GM19238 (cell line): ENCODE measurements around the gene FKBP6.
"Not testable (repeated sequence)": the region's sequence is repeated elsewhere in the genome, so short reads cannot be mapped to it uniquely, and the experiment has no call there.

Source experiments
- DNase-seq: peaks from one replicate; pipeline ENCODE4 v3.0.0; 2011; ENCODE audit warnings: low spot score; ENCODE audit not compliant: insufficient read length

The FKBP6 gene

GRCh38 chr7:73356159-73356558, 28.2 kb downstream of the FKBP6 start:
- DNase-seq, result no peak

- DNase-seq, result no peak
Observed at GRCh38 chr7:73358590-73359275, 30.8 kb downstream of the FKBP6 start.

DNA sequence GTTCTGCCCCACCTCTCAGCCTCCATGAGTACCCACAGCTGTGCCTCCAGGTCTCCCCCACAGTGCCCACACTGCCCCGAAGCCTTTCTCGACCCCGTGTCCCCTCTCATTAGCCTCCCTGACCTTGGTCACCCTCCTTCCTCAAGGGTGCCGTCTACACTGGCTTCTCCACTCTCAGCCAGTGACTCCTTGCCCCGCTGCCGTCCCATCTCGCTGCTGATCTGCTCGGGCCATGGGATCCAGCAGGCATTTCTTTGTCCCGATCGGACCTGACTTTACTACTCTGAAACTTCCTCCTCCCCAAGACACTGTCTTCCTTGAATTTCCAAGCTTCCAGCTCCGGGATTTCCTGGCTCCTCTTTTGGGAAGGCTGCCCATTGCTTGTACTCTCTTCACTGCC, 31.3 kb downstream of the FKBP6 start:
- DNase-seq, result no peak

DNA sequence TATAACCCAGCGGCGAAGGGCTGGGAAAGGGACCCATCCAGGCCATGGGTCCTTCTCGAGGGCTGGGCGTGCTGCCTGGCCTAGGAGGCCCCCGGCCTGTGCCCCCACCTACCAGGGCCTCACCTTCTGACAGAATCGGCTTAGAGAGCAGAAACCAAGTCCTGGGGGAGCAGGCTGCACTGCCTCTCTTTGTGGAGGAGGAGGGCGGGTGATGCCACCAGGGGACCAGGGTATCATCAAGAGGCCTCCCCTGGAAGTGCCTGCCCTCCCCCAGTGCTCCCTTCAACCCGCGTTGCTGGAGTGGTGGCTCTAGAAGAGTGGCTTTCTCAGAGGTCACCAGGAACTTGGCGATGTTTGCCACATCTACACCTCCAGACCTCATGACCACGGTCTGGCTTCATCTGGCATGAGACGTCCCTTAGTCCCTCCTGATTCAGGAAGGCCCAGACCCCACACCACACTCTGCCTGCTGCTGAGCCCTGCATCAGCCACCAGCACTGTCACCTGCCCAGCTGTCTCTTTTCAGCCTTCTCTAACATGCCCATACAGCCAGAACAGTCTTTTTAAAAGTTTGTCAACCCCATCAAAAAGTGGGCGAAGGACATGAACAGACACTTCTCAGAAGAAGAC, 31.9 kb downstream of the FKBP6 start:
- no peak for DNase-seq

DNA sequence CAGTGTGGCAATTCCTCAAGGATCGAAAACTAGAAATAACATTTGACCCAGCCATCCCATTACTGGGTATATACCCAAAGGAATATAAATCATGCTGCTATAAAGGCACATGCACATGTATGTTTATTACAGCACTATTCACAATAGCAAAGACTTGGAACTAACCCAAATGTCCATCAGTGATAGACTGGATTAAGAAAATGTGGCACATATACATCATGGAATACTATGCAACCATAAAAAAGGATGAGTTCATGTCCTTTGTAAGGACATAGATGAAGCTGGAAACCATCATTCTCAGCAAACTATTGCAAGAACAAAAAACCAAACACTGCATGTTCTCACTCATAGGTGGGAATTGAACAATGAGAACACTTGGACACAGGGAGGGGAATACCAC, 32.6 kb downstream of the FKBP6 start:
- DNase-seq, result not testable (repeated sequence)

DNA sequence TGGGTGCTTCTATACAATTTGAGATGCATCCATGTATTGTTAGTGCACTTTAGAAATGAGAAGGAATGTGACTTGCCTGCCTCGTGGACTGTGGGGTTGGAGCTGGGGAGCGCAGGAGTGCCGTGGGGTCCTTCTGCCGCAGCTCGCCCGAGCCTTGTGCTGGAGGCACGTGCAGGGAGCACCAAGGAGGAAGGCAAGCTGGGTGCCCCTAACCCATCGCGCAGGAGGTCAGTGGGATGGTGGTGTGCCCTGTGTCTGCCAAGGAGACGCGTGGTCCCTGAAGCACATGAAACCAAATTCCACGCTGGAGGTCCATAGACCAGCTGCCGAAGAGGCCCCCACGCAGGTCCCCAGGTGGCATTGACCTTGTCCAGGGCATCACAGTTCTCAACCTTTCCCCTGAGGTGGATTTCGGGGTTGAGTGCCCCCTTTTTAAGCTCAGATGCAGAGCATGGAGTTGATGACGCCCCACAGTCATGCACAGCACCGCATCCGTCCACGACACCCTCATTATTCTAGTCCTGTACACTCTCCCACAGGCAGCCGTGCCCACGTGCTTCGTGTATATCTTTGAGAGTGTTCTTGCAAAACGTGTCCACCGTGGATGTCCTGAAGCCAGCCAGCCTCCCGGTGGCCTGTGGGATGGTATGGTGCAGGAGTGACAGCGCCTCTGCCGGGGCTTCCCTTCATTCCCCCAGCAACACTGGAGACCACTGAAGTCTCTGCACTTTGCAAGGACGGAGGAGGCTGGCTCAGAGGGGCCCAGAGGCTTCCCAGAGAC, 35.5 kb downstream of the FKBP6 start:
- no peak for DNase-seq

- no peak for DNase-seq
Observed at GRCh38 chr7:73364006-73364728, 36.2 kb downstream of the FKBP6 start.

DNA sequence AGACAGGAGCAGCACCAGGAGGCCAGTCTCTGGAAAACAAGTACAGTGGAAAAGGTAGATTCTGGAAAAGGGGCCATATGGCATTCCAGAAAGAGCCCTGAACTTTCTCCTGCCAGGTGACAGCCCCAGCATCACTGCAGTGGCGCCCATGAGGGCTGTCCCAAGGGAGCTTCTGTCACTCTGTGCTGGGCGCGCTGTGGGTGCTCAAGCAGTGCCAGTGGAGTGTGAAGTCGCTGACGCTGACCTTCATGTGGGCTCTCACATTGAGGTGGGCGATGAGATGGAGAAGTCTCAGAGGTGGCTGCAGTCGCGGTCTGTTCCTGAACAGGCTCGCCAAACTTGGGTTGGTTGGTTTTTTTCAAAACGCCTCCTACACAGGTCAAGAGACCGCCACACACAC, 38.2 kb downstream of the FKBP6 start:
- DNase-seq, result no peak

DNA sequence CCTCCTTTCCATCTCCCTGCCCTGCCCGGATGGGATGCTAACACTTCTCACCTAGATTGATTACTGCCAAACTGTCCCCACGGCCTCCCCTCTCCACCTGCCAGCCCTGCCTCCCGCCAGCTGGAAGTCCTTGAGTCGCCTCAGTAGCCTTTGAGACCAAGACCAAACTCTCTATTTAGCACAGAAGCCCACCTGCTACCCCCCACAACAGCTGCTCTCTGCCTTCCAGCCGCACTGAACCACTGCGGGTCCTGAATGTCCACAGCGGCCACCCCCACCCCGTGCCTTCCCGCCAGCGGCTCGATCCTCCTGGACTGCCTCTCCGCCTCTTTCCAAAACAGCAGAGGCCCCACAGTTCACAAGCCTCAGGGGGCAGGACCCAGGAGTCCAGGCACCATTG, 39.0 kb downstream of the FKBP6 start:
- DNase-seq, result no peak

DNA sequence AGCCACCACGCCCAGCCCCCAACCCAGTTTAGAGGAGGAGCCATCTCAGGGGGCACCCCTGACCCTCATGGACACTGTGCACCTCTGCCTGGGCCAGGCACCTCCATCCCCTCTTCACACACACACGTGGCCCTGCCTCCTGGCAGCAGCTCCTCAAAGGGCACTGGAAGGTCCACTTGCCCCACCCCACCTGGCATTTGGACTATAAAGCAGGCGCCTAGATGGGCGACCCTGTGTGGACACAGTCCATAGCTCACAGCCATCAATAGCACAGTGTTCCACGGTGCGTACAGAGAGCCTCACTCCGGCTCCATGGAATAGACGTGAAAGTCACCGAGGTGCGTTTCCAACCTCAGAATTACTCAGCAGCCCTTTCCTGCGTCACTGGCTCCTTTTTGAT, 41.0 kb downstream of the FKBP6 start:
- no peak for DNase-seq

DNA sequence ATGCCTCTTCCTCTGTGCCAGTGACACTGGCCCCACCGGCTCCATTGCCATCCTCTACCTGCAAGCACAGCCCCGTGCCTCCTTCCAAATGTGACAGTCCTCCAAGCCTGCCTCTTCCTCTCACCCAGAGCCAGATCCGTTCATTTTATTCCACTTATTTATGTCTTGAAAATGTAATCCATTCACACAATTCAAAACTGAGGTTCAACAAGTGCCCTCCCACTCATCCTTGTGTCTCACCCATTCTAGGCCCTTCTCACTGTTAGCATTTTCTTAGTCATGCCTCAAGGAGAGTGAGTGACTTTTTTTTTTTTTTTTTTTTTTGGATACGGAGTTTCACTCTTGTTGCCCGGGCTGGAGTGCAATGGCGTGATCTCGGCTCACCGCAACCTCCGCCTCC, 41.7 kb downstream of the FKBP6 start:
- no peak for DNase-seq

- no peak for DNase-seq
Observed at GRCh38 chr7:73373741-73374140, 45.8 kb downstream of the FKBP6 start.

- not testable (repeated sequence) for DNase-seq
Observed at GRCh38 chr7:73376262-73376661, 48.3 kb downstream of the FKBP6 start.

DNA sequence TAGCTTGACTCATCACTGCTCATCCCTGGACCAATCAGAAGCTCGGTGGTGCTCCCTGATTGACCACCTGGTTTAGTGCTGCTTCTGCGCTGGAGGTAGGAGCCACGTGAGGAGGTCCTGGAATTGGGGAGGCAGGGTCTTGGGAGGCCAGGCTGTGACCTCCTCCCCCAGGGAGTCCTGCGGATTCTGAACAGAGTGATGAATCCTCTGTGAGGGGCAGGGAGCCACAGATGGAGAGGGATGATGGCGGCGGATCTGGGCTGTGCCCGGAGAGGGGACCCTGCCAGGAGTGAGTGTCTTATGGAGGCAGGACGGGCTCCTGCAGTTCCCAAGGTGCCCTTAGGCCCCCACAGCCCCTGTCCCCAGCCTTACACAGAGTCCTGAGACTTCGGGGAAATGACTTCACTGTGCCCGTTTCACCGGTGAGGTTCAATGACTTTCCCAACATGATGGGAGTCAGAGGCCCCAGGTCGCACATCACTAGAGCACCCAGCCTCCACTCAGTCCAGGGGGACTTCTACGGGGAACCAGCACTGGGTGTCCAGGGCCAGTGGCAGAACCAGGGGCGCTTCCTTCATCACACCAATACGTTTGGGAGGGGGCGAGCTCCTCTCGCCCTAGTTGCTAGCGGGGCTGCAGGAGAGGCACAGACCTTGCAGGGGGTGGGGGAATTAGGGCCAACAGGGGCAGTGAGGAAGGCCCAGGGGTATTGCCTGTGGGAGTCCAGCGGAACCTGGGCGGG, 48.9 kb downstream of the FKBP6 start:
- DNase-seq, result no peak

DNA sequence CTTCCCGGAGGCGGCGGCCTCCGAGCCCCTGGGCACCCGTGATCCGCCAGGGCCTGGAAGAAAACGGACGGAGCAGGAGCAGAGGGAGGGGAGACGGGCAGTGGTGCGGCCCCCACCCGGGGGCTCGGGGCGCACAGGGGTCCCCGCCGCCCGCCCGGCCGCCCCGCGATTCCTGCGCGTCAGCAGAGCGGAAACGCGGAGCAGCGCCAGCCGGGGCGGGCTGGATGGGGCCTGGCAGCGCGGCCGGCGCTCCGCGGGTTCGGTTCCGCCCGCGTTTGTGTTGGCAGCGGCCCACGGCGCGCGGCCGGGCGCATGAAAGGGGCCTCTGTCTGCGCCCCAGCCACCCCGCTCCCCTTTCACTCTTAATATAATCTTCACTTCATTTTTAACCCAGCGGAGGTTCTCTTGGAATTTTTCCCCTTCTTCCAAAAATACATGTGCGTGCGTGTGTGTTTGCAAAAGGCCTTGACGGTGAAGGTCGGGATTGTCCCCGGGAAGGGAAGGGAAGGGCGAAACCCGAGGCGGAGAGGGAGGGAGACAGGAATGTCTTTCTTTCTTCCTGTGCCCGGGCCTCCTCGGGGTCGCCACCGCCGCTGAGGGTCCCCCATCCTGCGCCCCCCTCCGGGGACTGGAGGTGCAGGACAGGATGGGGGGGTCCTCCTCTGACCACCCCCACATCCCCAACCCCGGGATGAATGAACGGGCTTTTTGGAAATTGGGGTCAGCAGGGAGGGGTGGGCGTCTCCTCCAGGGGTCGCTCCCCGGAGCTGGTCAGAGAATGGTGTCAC, 49.6 kb downstream of the FKBP6 start:
- DNase-seq, result not testable (repeated sequence)

GRCh38 chr7:73382934-73383503, 55.1 kb downstream of the FKBP6 start:
- DNase-seq, result no peak

- DNase-seq, result no peak
Observed at GRCh38 chr7:73387221-73387828, 59.4 kb downstream of the FKBP6 start.

GRCh38 chr7:73387908-73388414, 60.0 kb downstream of the FKBP6 start:
- DNase-seq, result no peak

DNA sequence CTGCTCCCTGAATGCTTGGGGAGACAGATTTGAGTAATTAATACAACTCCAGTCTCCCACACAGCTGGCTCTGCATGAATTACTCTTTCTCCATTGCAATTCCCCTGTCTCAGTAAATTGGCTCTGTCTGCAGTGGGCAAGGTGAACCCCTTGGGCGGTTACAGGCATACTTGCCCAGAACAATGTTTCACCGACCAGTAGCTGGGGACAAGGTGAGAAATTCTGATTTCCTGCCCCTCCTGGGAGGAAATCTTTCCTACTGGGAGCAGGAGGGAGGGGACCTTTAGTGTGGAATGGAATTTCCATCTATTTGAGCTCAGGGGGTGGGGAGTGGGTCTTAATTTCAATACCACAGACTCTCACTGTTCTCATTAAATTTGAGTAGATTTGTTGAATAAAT, 63.4 kb downstream of the FKBP6 start:
- DNase-seq, result no peak
